Hepatocyte (in vitro differentiated cells): ENCODE measurements around the gene AAK1.

Experiments used
- EZH2phosphoT487 ChIP-seq: fragments of 200-600 bp; sonication (generic); IDR thresholded peaks from one replicate; pipeline ENCODE4 v1.6.1; 2018; ENCODE audit warnings: antibody characterized with exemption, mild to moderate bottlenecking, low read depth, moderate library complexity; ENCODE audit not compliant: unreplicated experiment, severe bottlenecking
- TF ChIP-seq, protein P1 (sequence below): fragments of 200-600 bp; sonication (generic); IDR thresholded peaks from 2 replicates; pipeline ENCODE4 v1.5.1; 2016; ENCODE audit warnings: antibody characterized with exemption, mild to moderate bottlenecking; ENCODE audit not compliant: poor library complexity

DNA sequence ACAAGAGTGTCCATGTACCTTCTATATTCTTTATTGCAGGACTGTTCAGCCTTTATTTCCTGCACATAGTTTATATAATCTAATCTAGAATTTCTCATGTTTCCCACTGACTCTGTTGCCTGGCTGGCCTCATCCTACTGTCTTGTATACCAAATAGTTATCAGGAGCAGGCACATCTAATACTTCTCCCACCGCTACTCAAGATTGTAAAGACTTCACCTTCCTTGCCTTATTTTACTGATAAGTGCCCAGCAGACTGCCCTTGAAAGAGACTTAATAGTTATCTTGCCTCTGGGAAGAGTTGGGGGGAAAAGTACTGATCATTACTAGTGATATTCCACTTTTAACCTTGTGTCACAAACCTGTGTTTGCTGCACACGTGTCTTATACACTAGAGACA is 26.1 kb upstream of the AAK1 start:
- TF ChIP-seq, protein P1, sequence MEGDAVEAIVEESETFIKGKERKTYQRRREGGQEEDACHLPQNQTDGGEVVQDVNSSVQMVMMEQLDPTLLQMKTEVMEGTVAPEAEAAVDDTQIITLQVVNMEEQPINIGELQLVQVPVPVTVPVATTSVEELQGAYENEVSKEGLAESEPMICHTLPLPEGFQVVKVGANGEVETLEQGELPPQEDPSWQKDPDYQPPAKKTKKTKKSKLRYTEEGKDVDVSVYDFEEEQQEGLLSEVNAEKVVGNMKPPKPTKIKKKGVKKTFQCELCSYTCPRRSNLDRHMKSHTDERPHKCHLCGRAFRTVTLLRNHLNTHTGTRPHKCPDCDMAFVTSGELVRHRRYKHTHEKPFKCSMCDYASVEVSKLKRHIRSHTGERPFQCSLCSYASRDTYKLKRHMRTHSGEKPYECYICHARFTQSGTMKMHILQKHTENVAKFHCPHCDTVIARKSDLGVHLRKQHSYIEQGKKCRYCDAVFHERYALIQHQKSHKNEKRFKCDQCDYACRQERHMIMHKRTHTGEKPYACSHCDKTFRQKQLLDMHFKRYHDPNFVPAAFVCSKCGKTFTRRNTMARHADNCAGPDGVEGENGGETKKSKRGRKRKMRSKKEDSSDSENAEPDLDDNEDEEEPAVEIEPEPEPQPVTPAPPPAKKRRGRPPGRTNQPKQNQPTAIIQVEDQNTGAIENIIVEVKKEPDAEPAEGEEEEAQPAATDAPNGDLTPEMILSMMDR: no peak
- TF ChIP-seq EZH2phosphoT487: no peak
